Uterus (tissue), 4 donors: Measurements from ENCODE around the gene PAN2. TPM values are rescaled to one million over a fixed set of nuclear protein-coding genes. Genes with fewer than 3 reads are reported as not detected.

ENCODE experiments used
- DNase-seq, 2 donors: peaks; one replicate each; pipeline ENCODE4 v3.0.0-alpha.2; 2019 to 2020
- H3K27ac ChIP-seq, 2 donors: fragments of 200-600 bp; sonication (generic); 1 replicate in 1 of 2; 2 replicates in 1 of 2; pipeline ENCODE4 v1.5.1; 2016 to 2018
- H3K27me3 ChIP-seq, 2 donors: fragments of 200-600 bp; sonication (generic); one replicate each; pipeline ENCODE4 v1.5.1; 2018 to 2019; ENCODE audit warnings: control low read depth in 1 of 2
- H3K36me3 ChIP-seq, 2 donors: fragments of 200-600 bp; sonication (generic); one replicate each; pipeline ENCODE4 v1.5.1; 2019; ENCODE audit warnings: control low read depth in 1 of 2
- H3K4me1 ChIP-seq, 2 donors: fragments of 200-600 bp; sonication (generic); one replicate each; pipeline ENCODE4 v1.5.1; 2018 to 2019; ENCODE audit warnings: control low read depth in 1 of 2
- H3K4me3 ChIP-seq, 2 donors: fragments of 200-600 bp; sonication (generic); 1 replicate in 1 of 2; 2 replicates in 1 of 2; pipeline ENCODE4 v1.5.1; 2018 to 2019; ENCODE audit warnings: mild to moderate bottlenecking in 1 of 2
- H3K9me3 ChIP-seq, 2 donors: fragments of 200-600 bp; sonication (generic); one replicate each; pipeline ENCODE4 v1.5.1; 2019; ENCODE audit warnings: control low read depth in 1 of 2
- POLR2A ChIP-seq, 2 donors: fragments of 450-650 bp; IDR thresholded peaks; one replicate each; pipeline ENCODE4 v1.6.1; 2016; ENCODE audit warnings: antibody characterized with exemption in 2 of 2, mild to moderate bottlenecking in 1 of 2, moderate library complexity in 1 of 2
- intact Hi-C: fragments of 100-400 bp; cut with DNase I; formaldehyde crosslinking; loops from one replicate; pipeline ENCODE4 v1.15.1; 2023; ENCODE audit warnings: low total_unique reads
- total RNA-seq, 4 donors: library from RNA; depleted of rRNA in 3 of 4; stranded (reverse); fragments of >200 nt in 3 of 4; gene quantifications; one replicate each; pipeline versions ENCODE4 v1.1.0 to v1.2.4, GENCODE V29; 2014 to 2023
- TF ChIP-seq, protein P1 (sequence below), 4 experiments: fragments of 200-600 bp in 2 of 4; fragments of 450-650 bp in 2 of 4; sonication (generic) in 2 of 4; IDR thresholded peaks; one replicate each; pipeline ENCODE4 v1.5.1; 2016 to 2019; ENCODE audit warnings: antibody characterized with exemption in 4 of 4, mild to moderate bottlenecking in 2 of 4, moderate library complexity in 1 of 4
- donor health status: DM: yes; HTN: yes; CAD: no.

The PAN2 gene
- total RNA-seq, 4 donors from 2014 or later: 33.2 to 104 (median 50.6) TPM

- H3K27me3 ChIP-seq: no peaks in the 10 kb centered on the region
- DNase-seq: no peak
- peak overlapping the region; percentile 68 to 86 for H3K4me3 ChIP-seq
- H3K9me3 ChIP-seq: no peaks in the 10 kb centered on the region
- intact Hi-C loops: no loop called here
- H3K27ac ChIP-seq: peak overlapping the region; percentile 98
- no peaks in the 10 kb centered on the region for H3K36me3 ChIP-seq
- no peaks in the 10 kb centered on the region for H3K4me1 ChIP-seq
- TF ChIP-seq, protein P1, sequence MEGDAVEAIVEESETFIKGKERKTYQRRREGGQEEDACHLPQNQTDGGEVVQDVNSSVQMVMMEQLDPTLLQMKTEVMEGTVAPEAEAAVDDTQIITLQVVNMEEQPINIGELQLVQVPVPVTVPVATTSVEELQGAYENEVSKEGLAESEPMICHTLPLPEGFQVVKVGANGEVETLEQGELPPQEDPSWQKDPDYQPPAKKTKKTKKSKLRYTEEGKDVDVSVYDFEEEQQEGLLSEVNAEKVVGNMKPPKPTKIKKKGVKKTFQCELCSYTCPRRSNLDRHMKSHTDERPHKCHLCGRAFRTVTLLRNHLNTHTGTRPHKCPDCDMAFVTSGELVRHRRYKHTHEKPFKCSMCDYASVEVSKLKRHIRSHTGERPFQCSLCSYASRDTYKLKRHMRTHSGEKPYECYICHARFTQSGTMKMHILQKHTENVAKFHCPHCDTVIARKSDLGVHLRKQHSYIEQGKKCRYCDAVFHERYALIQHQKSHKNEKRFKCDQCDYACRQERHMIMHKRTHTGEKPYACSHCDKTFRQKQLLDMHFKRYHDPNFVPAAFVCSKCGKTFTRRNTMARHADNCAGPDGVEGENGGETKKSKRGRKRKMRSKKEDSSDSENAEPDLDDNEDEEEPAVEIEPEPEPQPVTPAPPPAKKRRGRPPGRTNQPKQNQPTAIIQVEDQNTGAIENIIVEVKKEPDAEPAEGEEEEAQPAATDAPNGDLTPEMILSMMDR (IDR thresholded peaks at IDR 0.05): no peak
- no peak for TF ChIP-seq POLR2A (IDR thresholded peaks at IDR 0.05)
Observed at GRCh38 chr12:56334490-56334793, 642 bp upstream of the PAN2 start.

- Histone ChIP-seq H3K4me1 (no peaks in the 10 kb centered on the region), H3K4me3 (peak overlapping the region; percentile 68 to 86), H3K27me3 (no peaks in the 10 kb centered on the region), H3K9me3 (no peaks in the 10 kb centered on the region), H3K27ac (peak overlapping the region; percentile 98), H3K36me3 (no peaks in the 10 kb centered on the region)
- TF ChIP-seq POLR2A (IDR thresholded peaks at IDR 0.05): no peak
- TF ChIP-seq, protein P1 (IDR thresholded peaks at IDR 0.05): no peak
- intact Hi-C loops: no loop called here
- peak in 1 of 2 donors; percentile 21 for DNase-seq
Observed at GRCh38 chr12:56333197-56333678, 562 bp downstream of the PAN2 start.

DNA sequence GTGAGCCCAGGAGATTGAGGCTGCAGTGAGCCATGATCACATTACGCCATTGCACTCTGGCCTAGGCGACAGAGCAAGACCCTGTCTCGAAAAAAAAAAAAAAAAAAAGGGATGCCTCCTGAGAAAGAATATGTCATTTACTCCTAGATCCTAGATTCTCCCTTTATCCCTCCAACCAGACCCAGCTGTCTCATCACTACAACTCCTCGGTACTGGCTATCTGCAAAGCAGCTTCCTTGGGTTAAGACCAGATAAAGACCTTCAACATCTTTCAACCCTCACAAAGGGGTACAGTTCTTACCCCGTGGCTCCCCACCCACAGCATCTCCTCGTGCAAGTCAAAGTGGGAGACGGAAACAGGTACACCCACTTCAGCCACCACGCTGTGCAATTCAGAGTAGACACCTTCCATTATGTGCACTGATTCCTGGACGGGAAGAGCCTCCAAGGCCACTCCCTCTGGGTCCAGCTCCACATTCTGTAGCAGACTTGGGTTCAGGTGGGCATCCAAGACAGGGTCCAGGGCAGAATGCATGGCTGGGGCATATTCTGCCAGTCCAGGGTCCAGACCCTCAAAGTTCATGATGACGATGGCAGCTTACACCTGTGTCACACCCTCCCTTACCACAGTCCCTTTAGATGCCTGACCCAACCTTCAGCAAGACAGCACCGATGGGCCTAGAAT, 1.1 kb downstream of the PAN2 start:
- H3K27ac ChIP-seq: peak overlapping the region; percentile 98
- H3K27me3 ChIP-seq: no peaks in the 10 kb centered on the region
- no peaks in the 10 kb centered on the region for H3K36me3 ChIP-seq
- H3K4me1 ChIP-seq: no peaks in the 10 kb centered on the region
- TF ChIP-seq, protein P1 (IDR thresholded peaks at IDR 0.05): no peak
- TF ChIP-seq POLR2A (IDR thresholded peaks at IDR 0.05): no peak
- no peak for DNase-seq
- no peaks in the 10 kb centered on the region for H3K9me3 ChIP-seq
- intact Hi-C loops: no loop called here
- H3K4me3 ChIP-seq: peak overlapping the region; percentile 68 to 86

GRCh38 chr12:56330936-56331490, 2.8 kb downstream of the PAN2 start:
- TF ChIP-seq, protein P1 (IDR thresholded peaks at IDR 0.05): no peak
- TF ChIP-seq POLR2A (IDR thresholded peaks at IDR 0.05): no peak
- intact Hi-C loops: no loop called here
- no peaks in the 10 kb centered on the region for H3K4me1 ChIP-seq
- no peaks in the 10 kb centered on the region for H3K9me3 ChIP-seq
- no peaks in the 10 kb centered on the region for H3K27me3 ChIP-seq
- no peaks in the 10 kb centered on the region for H3K36me3 ChIP-seq
- H3K4me3 ChIP-seq: no peak overlapping the region
- no peak overlapping the region for H3K27ac ChIP-seq
- DNase-seq: no peak

GRCh38 chr12:56326533-56326932, 7.3 kb downstream of the PAN2 start:
- Histone ChIP-seq H3K4me1 (no peaks in the 10 kb centered on the region), H3K9me3 (no peaks in the 10 kb centered on the region), H3K27me3 (no peaks in the 10 kb centered on the region), H3K27ac (no peak overlapping the region), H3K4me3 (no peak overlapping the region), H3K36me3 (no peaks in the 10 kb centered on the region)
- TF ChIP-seq, protein P1 (IDR thresholded peaks at IDR 0.05): no peak
- TF ChIP-seq POLR2A (IDR thresholded peaks at IDR 0.05): no peak
- no peak for DNase-seq
- intact Hi-C loops: no loop called here
